Activated naive CD8-positive, alpha-beta T cell (primary cell): Measurements from ENCODE around the gene MT1HL1.

Source experiments
- H3K27ac Mint-ChIP-seq: one replicate; pipeline ENCODE4 v1.8.0; 2021; ENCODE audit warnings: mixed read lengths
- H3K27me3 Mint-ChIP-seq: one replicate; pipeline ENCODE4 v1.8.0; 2021; ENCODE audit warnings: mixed read lengths
- H3K36me3 Mint-ChIP-seq: one replicate; pipeline ENCODE4 v1.8.0; 2021; ENCODE audit warnings: mixed read lengths
- H3K4me1 Mint-ChIP-seq: one replicate; pipeline ENCODE4 v1.8.0; 2021; ENCODE audit warnings: low read depth, mixed read lengths
- H3K4me3 Mint-ChIP-seq: one replicate; pipeline ENCODE4 v1.8.0; 2021; ENCODE audit warnings: mild to moderate bottlenecking, mixed read lengths
- H3K9me3 Mint-ChIP-seq: one replicate; pipeline ENCODE4 v1.8.0; 2021; ENCODE audit warnings: low read depth, mixed read lengths

MT1HL1 gene

GRCh38 chr1:237032029-237032428 lies 27.8 kb upstream of the MT1HL1 start:
- no peak overlapping the region for H3K4me3 Mint-ChIP-seq
- H3K27ac Mint-ChIP-seq, result no peak overlapping the region
- peaks cover 16% of the 10 kb centered on the region for H3K27me3 Mint-ChIP-seq
- H3K9me3 Mint-ChIP-seq, result no peaks in the 10 kb centered on the region
- H3K4me1 Mint-ChIP-seq, result no peaks in the 10 kb centered on the region
- no peaks in the 10 kb centered on the region for H3K36me3 Mint-ChIP-seq

- Mint-ChIP-seq H3K36me3 (no peaks in the 10 kb centered on the region), H3K27me3 (peaks cover 16% of the 10 kb centered on the region), H3K27ac (no peak overlapping the region), H3K4me3 (no peak overlapping the region), H3K4me1 (no peaks in the 10 kb centered on the region), H3K9me3 (no peaks in the 10 kb centered on the region)
These were observed 27.2 kb upstream of the MT1HL1 start for GRCh38 chr1:237031480-237031879.

GRCh38 chr1:237029850-237030535 lies 25.8 kb upstream of the MT1HL1 start:
- H3K27ac Mint-ChIP-seq, result no peak overlapping the region
- no peaks in the 10 kb centered on the region for H3K36me3 Mint-ChIP-seq
- peaks cover 20% of the 10 kb centered on the region for H3K27me3 Mint-ChIP-seq
- peaks cover 6% of the 10 kb centered on the region for H3K9me3 Mint-ChIP-seq
- no peak overlapping the region for H3K4me3 Mint-ChIP-seq
- H3K4me1 Mint-ChIP-seq, result no peaks in the 10 kb centered on the region

- H3K27ac Mint-ChIP-seq, result no peak overlapping the region
- no peaks in the 10 kb centered on the region for H3K36me3 Mint-ChIP-seq
- H3K4me3 Mint-ChIP-seq, result no peak overlapping the region
- H3K27me3 Mint-ChIP-seq, result peaks cover 16% of the 10 kb centered on the region
- no peaks in the 10 kb centered on the region for H3K4me1 Mint-ChIP-seq
- H3K9me3 Mint-ChIP-seq, result peaks cover 6% of the 10 kb centered on the region
These were observed 25.0 kb upstream of the MT1HL1 start for GRCh38 chr1:237029240-237029639.

- Mint-ChIP-seq H3K36me3 (no peaks in the 10 kb centered on the region), H3K27ac (no peak overlapping the region), H3K4me3 (no peak overlapping the region), H3K27me3 (peaks cover 11% of the 10 kb centered on the region), H3K4me1 (no peaks in the 10 kb centered on the region), H3K9me3 (peaks cover 6% of the 10 kb centered on the region)
These were observed 21.3 kb upstream of the MT1HL1 start for GRCh38 chr1:237025358-237026074.

GRCh38 chr1:237018896-237019295 lies 14.7 kb upstream of the MT1HL1 start:
- H3K27ac Mint-ChIP-seq, result no peak overlapping the region
- no peaks in the 10 kb centered on the region for H3K27me3 Mint-ChIP-seq
- H3K9me3 Mint-ChIP-seq, result no peaks in the 10 kb centered on the region
- no peaks in the 10 kb centered on the region for H3K36me3 Mint-ChIP-seq
- H3K4me3 Mint-ChIP-seq, result no peak overlapping the region
- no peaks in the 10 kb centered on the region for H3K4me1 Mint-ChIP-seq

- H3K27ac Mint-ChIP-seq, result no peak overlapping the region
- no peak overlapping the region for H3K4me3 Mint-ChIP-seq
- no peaks in the 10 kb centered on the region for H3K9me3 Mint-ChIP-seq
- no peaks in the 10 kb centered on the region for H3K36me3 Mint-ChIP-seq
- no peaks in the 10 kb centered on the region for H3K4me1 Mint-ChIP-seq
- no peaks in the 10 kb centered on the region for H3K27me3 Mint-ChIP-seq
These were observed 12.4 kb upstream of the MT1HL1 start for GRCh38 chr1:237016626-237017025.

- no peak overlapping the region for H3K27ac Mint-ChIP-seq
- no peak overlapping the region for H3K4me3 Mint-ChIP-seq
- peaks cover 3% of the 10 kb centered on the region for H3K27me3 Mint-ChIP-seq
- H3K4me1 Mint-ChIP-seq, result no peaks in the 10 kb centered on the region
- no peaks in the 10 kb centered on the region for H3K36me3 Mint-ChIP-seq
- no peaks in the 10 kb centered on the region for H3K9me3 Mint-ChIP-seq
These were observed 9.4 kb upstream of the MT1HL1 start for GRCh38 chr1:237013608-237014007.

- peaks cover 3% of the 10 kb centered on the region for H3K27me3 Mint-ChIP-seq
- no peak overlapping the region for H3K27ac Mint-ChIP-seq
- no peaks in the 10 kb centered on the region for H3K36me3 Mint-ChIP-seq
- H3K9me3 Mint-ChIP-seq, result no peaks in the 10 kb centered on the region
- no peak overlapping the region for H3K4me3 Mint-ChIP-seq
- H3K4me1 Mint-ChIP-seq, result no peaks in the 10 kb centered on the region
These were observed 8.6 kb upstream of the MT1HL1 start for GRCh38 chr1:237012788-237013383.

- Mint-ChIP-seq H3K9me3 (no peaks in the 10 kb centered on the region), H3K36me3 (no peaks in the 10 kb centered on the region), H3K4me3 (no peak overlapping the region), H3K27ac (no peak overlapping the region), H3K27me3 (peaks cover 3% of the 10 kb centered on the region), H3K4me1 (no peaks in the 10 kb centered on the region)
These were observed 8.1 kb upstream of the MT1HL1 start for GRCh38 chr1:237012361-237012760.

- no peaks in the 10 kb centered on the region for H3K4me1 Mint-ChIP-seq
- no peaks in the 10 kb centered on the region for H3K9me3 Mint-ChIP-seq
- H3K36me3 Mint-ChIP-seq, result no peaks in the 10 kb centered on the region
- no peak overlapping the region for H3K27ac Mint-ChIP-seq
- no peak overlapping the region for H3K4me3 Mint-ChIP-seq
- peaks cover 3% of the 10 kb centered on the region for H3K27me3 Mint-ChIP-seq
These were observed 7.2 kb upstream of the MT1HL1 start for GRCh38 chr1:237011432-237011831.

- no peaks in the 10 kb centered on the region for H3K36me3 Mint-ChIP-seq
- no peaks in the 10 kb centered on the region for H3K9me3 Mint-ChIP-seq
- H3K27me3 Mint-ChIP-seq, result peaks cover 3% of the 10 kb centered on the region
These were observed 5.4 kb upstream of the MT1HL1 start for GRCh38 chr1:237009611-237010010.

GRCh38 chr1:237007147-237007881 lies 3.1 kb upstream of the MT1HL1 start:
- Mint-ChIP-seq H3K4me1 (no peaks in the 10 kb centered on the region), H3K27ac (no peak overlapping the region), H3K4me3 (no peak overlapping the region), H3K36me3 (no peaks in the 10 kb centered on the region), H3K9me3 (no peaks in the 10 kb centered on the region), H3K27me3 (peaks cover 8% of the 10 kb centered on the region)

More at GRCh38 chr1:237009611-237010010, 5.4 kb upstream of the MT1HL1 start:
- Mint-ChIP-seq H3K4me3 (no peak overlapping the region), H3K4me1 (no peaks in the 10 kb centered on the region), H3K27ac (no peak overlapping the region)

GRCh38 chr1:237005674-237006073 lies 1.4 kb upstream of the MT1HL1 start:
- H3K27me3 Mint-ChIP-seq, result peaks cover 7% of the 10 kb centered on the region

GRCh38 chr1:237003516-237003915 lies 725 bp downstream of the MT1HL1 start:
- H3K27me3 Mint-ChIP-seq, result peaks cover 7% of the 10 kb centered on the region
- no peaks in the 10 kb centered on the region for H3K36me3 Mint-ChIP-seq
- no peaks in the 10 kb centered on the region for H3K4me1 Mint-ChIP-seq
- no peak overlapping the region for H3K4me3 Mint-ChIP-seq
- no peaks in the 10 kb centered on the region for H3K9me3 Mint-ChIP-seq
- no peak overlapping the region for H3K27ac Mint-ChIP-seq

More at GRCh38 chr1:237005674-237006073, 1.4 kb upstream of the MT1HL1 start:
- Mint-ChIP-seq H3K27ac (no peak overlapping the region), H3K36me3 (no peaks in the 10 kb centered on the region), H3K4me1 (no peaks in the 10 kb centered on the region), H3K9me3 (no peaks in the 10 kb centered on the region), H3K4me3 (no peak overlapping the region)
